ENCODE measurements around the gene LMBR1L.

Gene LMBR1L, protein sequence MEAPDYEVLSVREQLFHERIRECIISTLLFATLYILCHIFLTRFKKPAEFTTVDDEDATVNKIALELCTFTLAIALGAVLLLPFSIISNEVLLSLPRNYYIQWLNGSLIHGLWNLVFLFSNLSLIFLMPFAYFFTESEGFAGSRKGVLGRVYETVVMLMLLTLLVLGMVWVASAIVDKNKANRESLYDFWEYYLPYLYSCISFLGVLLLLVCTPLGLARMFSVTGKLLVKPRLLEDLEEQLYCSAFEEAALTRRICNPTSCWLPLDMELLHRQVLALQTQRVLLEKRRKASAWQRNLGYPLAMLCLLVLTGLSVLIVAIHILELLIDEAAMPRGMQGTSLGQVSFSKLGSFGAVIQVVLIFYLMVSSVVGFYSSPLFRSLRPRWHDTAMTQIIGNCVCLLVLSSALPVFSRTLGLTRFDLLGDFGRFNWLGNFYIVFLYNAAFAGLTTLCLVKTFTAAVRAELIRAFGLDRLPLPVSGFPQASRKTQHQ

DNA sequence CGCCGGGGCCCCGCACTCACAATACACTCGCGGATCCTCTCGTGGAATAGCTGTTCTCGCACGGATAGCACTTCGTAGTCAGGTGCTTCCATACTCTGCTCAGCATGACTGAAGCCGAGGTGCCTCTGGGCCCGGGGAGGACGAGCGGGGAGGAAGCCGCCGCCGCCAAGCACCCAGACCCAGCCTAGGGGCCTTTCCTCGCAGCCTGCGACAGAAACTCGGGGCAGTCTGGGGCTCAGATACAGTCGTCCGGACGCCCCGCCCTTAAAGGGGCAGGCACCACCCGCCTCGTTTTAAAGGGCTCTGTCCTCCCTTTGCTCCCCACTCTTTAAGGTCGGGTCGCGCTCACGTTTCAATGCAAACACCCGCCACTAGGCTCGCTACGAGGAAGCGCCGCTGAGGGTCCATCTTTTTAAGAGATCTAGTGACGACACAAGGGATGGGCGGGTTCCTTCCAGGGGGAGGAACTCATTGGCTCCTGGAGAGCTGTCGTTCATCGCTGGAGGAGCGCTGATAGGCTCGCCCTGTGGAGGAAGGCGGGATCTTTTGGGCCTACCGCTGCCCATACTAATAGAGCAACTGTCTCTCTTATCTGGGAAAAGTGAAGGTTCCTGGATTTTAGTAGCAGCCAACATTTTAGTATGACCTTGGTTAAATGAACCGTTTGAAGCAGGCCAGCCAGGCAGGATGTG lies at the start of gene LMBR1L:
Gene LMBR1L, minus strand, starts transcription at position 384 of the 692 bp plus-strand sequence. Its CDS starts 292 bp downstream, at position 92.
- H3K36me3 ChIP-seq (ENCODE audit: control insufficient read depth in 2 of 2, insufficient read depth in 1 of 2, low read length in 2 of 2) = peaks cover 0 to 18% of the 10 kb centered on the region in 2 experiments; a peak in 1 of 3 replicates
- H3K27ac ChIP-seq (ENCODE audit: extremely low read depth, low read depth, low read length) = peak within 1 kb of the TSS; percentile 84
- H3K4me1 ChIP-seq (ENCODE audit: control insufficient read depth, insufficient read depth, low read length) = peaks cover 10% of the 10 kb centered on the region
- H3K4me3 ChIP-seq (ENCODE audit: low read depth, low read length) = peak within 1 kb of the TSS; percentile 98
- ChIA-PET CTCF (interaction anchor here (0.6 to 7.5 kb wide), 12 partner anchors 10 to 129 kb away, joined by 3 to 53 read pairs (median 5); partner anchors contain the start of genes RHEBL1 and TUBA1B), POLR2A (interaction anchor here (0.5 to 4.3 kb wide), 15 partner anchors 9 to 142 kb away, joined by 3 to 75 read pairs (median 5); partner anchors contain the start of genes DHH, RHEBL1, TUBA1A and TUBA1B)
- H3K9me3 ChIP-seq (ENCODE audit: control insufficient read depth, insufficient read depth, low read depth, low read length) = no peaks in the 10 kb centered on the region
- TF ChIP-seq ZNF521 (tag by site-specific recombination; IDR thresholded peaks at IDR 0.05) = no peak
- no peak for TF ChIP-seq ZNF596 (tag by site-specific recombination; IDR thresholded peaks at IDR 0.05)
- no peak for TF ChIP-seq ZNF585B (tag by site-specific recombination; IDR thresholded peaks at IDR 0.05)
- no peak for TF ChIP-seq ZNF23 (tag by site-specific recombination; IDR thresholded peaks at IDR 0.05; ENCODE audit: borderline replicate concordance)
- peak; percentile 8; the same call in 1 of the 2 replicates for TF ChIP-seq KLF8 (tag by site-specific recombination; IDR thresholded peaks at IDR 0.05)
- peak; percentile 70; the same call in 1 of the 2 replicates for TF ChIP-seq KLF7 (tag by site-specific recombination; IDR thresholded peaks at IDR 0.05; ENCODE audit: borderline replicate concordance)
- TF ChIP-seq ZNF175 (tag by site-specific recombination; IDR thresholded peaks at IDR 0.05) = no peak
- TF ChIP-seq ZBTB20 (tag by site-specific recombination; IDR thresholded peaks at IDR 0.05) = peak; percentile 86
- TF ChIP-seq ZNF302 (tag by site-specific recombination; IDR thresholded peaks at IDR 0.05; ENCODE audit: low read depth) = no peak
- TF ChIP-seq ZFHX2 (tag by site-specific recombination; conservative IDR thresholded peaks at IDR 0.05) = no peak
- TF ChIP-seq ZSCAN16 (tag by site-specific recombination; IDR thresholded peaks at IDR 0.05) = no peak
- TF ChIP-seq, protein P1, sequence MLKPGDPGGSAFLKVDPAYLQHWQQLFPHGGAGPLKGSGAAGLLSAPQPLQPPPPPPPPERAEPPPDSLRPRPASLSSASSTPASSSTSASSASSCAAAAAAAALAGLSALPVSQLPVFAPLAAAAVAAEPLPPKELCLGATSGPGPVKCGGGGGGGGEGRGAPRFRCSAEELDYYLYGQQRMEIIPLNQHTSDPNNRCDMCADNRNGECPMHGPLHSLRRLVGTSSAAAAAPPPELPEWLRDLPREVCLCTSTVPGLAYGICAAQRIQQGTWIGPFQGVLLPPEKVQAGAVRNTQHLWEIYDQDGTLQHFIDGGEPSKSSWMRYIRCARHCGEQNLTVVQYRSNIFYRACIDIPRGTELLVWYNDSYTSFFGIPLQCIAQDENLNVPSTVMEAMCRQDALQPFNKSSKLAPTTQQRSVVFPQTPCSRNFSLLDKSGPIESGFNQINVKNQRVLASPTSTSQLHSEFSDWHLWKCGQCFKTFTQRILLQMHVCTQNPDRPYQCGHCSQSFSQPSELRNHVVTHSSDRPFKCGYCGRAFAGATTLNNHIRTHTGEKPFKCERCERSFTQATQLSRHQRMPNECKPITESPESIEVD (tag by site-specific recombination; IDR thresholded peaks at IDR 0.05) = no peak
- no peak for TF ChIP-seq ZNF157 (tag by site-specific recombination; IDR thresholded peaks at IDR 0.05)
- no peak for TF ChIP-seq ZNF133 (tag by site-specific recombination; IDR thresholded peaks at IDR 0.05)
- no peak for TF ChIP-seq ZNF514 (tag by site-specific recombination; IDR thresholded peaks at IDR 0.05)
- no peak for TF ChIP-seq ZNF664 (tag by site-specific recombination; IDR thresholded peaks at IDR 0.05)
- TF ChIP-seq, protein P2, sequence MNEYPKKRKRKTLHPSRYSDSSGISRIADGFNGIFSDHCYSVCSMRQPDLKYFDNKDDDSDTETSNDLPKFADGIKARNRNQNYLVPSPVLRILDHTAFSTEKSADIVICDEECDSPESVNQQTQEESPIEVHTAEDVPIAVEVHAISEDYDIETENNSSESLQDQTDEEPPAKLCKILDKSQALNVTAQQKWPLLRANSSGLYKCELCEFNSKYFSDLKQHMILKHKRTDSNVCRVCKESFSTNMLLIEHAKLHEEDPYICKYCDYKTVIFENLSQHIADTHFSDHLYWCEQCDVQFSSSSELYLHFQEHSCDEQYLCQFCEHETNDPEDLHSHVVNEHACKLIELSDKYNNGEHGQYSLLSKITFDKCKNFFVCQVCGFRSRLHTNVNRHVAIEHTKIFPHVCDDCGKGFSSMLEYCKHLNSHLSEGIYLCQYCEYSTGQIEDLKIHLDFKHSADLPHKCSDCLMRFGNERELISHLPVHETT (tag by site-specific recombination; IDR thresholded peaks at IDR 0.05) = no peak
- TF ChIP-seq SETDB1 (IDR thresholded peaks at IDR 0.05; ENCODE audit: insufficient read length, low read length) = no peak
- no peak for TF ChIP-seq TCF7L2 (IDR thresholded peaks at IDR 0.05; ENCODE audit: borderline replicate concordance, low read depth, low read length)
- no peak for TF ChIP-seq SALL2 (tag by site-specific recombination; IDR thresholded peaks at IDR 0.05; ENCODE audit: borderline replicate concordance)
- TF ChIP-seq, protein P3, sequence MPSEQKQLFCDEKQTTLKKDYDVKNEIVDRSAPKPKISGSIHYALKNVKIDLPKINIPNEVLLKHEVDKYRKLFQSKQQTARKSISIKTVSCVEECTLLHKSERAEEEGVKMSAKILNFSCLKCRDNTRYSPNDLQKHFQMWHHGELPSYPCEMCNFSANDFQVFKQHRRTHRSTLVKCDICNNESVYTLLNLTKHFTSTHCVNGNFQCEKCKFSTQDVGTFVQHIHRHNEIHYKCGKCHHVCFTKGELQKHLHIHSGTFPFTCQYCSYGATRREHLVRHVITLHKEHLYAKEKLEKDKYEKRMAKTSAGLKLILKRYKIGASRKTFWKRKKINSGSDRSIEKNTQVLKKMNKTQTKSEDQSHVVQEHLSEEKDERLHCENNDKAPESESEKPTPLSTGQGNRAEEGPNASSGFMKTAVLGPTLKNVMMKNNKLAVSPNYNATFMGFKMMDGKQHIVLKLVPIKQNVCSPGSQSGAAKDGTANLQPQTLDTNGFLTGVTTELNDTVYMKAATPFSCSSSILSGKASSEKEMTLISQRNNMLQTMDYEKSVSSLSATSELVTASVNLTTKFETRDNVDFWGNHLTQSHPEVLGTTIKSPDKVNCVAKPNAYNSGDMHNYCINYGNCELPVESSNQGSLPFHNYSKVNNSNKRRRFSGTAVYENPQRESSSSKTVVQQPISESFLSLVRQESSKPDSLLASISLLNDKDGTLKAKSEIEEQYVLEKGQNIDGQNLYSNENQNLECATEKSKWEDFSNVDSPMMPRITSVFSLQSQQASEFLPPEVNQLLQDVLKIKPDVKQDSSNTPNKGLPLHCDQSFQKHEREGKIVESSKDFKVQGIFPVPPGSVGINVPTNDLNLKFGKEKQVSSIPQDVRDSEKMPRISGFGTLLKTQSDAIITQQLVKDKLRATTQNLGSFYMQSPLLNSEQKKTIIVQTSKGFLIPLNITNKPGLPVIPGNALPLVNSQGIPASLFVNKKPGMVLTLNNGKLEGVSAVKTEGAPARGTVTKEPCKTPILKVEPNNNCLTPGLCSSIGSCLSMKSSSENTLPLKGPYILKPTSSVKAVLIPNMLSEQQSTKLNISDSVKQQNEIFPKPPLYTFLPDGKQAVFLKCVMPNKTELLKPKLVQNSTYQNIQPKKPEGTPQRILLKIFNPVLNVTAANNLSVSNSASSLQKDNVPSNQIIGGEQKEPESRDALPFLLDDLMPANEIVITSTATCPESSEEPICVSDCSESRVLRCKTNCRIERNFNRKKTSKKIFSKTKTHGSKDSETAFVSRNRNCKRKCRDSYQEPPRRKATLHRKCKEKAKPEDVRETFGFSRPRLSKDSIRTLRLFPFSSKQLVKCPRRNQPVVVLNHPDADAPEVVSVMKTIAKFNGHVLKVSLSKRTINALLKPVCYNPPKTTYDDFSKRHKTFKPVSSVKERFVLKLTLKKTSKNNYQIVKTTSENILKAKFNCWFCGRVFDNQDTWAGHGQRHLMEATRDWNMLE (tag by site-specific recombination; conservative IDR thresholded peaks at IDR 0.05; ENCODE audit: low read depth) = no peak
- no peak for TF ChIP-seq ZNF433 (tag by site-specific recombination; IDR thresholded peaks at IDR 0.05; ENCODE audit: low read depth)
- TF ChIP-seq, protein P4, sequence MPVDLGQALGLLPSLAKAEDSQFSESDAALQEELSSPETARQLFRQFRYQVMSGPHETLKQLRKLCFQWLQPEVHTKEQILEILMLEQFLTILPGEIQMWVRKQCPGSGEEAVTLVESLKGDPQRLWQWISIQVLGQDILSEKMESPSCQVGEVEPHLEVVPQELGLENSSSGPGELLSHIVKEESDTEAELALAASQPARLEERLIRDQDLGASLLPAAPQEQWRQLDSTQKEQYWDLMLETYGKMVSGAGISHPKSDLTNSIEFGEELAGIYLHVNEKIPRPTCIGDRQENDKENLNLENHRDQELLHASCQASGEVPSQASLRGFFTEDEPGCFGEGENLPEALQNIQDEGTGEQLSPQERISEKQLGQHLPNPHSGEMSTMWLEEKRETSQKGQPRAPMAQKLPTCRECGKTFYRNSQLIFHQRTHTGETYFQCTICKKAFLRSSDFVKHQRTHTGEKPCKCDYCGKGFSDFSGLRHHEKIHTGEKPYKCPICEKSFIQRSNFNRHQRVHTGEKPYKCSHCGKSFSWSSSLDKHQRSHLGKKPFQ (tag by site-specific recombination; IDR thresholded peaks at IDR 0.05) = no peak
- TF ChIP-seq ZNF510 (tag by site-specific recombination; IDR thresholded peaks at IDR 0.05; ENCODE audit: insufficient replicate concordance) = no peak
- TF ChIP-seq, protein P5, sequence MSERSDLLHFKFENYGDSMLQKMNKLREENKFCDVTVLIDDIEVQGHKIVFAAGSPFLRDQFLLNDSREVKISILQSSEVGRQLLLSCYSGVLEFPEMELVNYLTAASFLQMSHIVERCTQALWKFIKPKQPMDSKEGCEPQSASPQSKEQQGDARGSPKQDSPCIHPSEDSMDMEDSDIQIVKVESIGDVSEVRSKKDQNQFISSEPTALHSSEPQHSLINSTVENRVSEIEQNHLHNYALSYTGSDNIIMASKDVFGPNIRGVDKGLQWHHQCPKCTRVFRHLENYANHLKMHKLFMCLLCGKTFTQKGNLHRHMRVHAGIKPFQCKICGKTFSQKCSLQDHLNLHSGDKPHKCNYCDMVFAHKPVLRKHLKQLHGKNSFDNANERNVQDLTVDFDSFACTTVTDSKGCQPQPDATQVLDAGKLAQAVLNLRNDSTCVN (tag by site-specific recombination; optimal IDR thresholded peaks at IDR 0.05) = peak; percentile 54
